T-cell (primary cell): ENCODE measurements around the gene TCAP. TPM values are rescaled to one million over a fixed set of nuclear protein-coding genes. Genes with fewer than 3 reads are reported as not detected.

Experiments
- ATAC-seq, 4 experiments: fragments of 200-7000 bp in 3 of 4; fragments of 150-1000 bp in 1 of 4; cut with Tn5 transposase; replicated peaks in 1 of 4; 1 replicate in 3 of 4; 2 replicates in 1 of 4; pipeline ENCODE4 v1.10.0; 2021; ENCODE audit warnings: moderate library complexity in 3 of 4, mild to moderate bottlenecking in 2 of 4, moderate number of reproducible peaks in 1 of 4
- CTCF ChIA-PET, 2 donors: fragments of 300-600 bp; sonication (Branson Sonifier 250); formaldehyde crosslinking; loops; one replicate each; lab custom pipeline; 2022; ENCODE audit warnings: antibody characterized with exemption in 2 of 2; lab: Charles Lee
- POLR2A ChIA-PET, 2 donors: fragments of 300-600 bp; sonication (Branson Sonifier 250); formaldehyde crosslinking; loops; one replicate each; lab custom pipeline; 2022; ENCODE audit warnings: antibody characterized with exemption in 2 of 2; lab: Charles Lee
- DNase-seq, 35 experiments: peaks; one replicate each; pipeline versions ENCODE4 v3.0.0 to v3.0.0-alpha.2; 2013 to 2023
- H3K27ac ChIP-seq: one replicate; pipeline ENCODE4 v1.5.1; 2013; ENCODE audit warnings: low read length
- H3K27me3 ChIP-seq, 2 experiments: replicated peaks in 1 of 2; 1 replicate in 1 of 2; 2 replicates in 1 of 2; pipeline versions ENCODE4 v1.6.1 to v1.7.0; 2013; ENCODE audit warnings: low read length in 1 of 2, mixed read lengths in 1 of 2; ENCODE audit not compliant: control insufficient read depth in 2 of 2, insufficient read depth in 2 of 2; ENCODE audit errors: extremely low read depth in 1 of 2
- H3K36me3 ChIP-seq, 2 donors: 1 replicate in 1 of 2; 2 replicates in 1 of 2; pipeline versions ENCODE4 v1.6.1 to v1.7.0; 2013; ENCODE audit warnings: low read length in 1 of 2; ENCODE audit not compliant: control insufficient read depth in 2 of 2, insufficient read depth in 1 of 2; ENCODE audit errors: extremely low read depth in 1 of 2
- H3K4me1 ChIP-seq, 2 experiments: 1 replicate in 1 of 2; 2 replicates in 1 of 2; pipeline versions ENCODE4 v1.6.1 to v1.7.0; 2013; ENCODE audit warnings: low read length in 2 of 2, mixed read lengths in 1 of 2; ENCODE audit not compliant: insufficient read depth in 2 of 2, control insufficient read depth in 1 of 2; ENCODE audit errors: extremely low read depth in 1 of 2
- H3K4me3 ChIP-seq, 2 donors: 1 replicate in 1 of 2; 2 replicates in 1 of 2; pipeline versions ENCODE4 v1.5.1 to v1.7.0; 2013; ENCODE audit warnings: mild to moderate bottlenecking in 2 of 2, low read length in 1 of 2, moderate library complexity in 1 of 2; ENCODE audit not compliant: control insufficient read depth in 1 of 2; ENCODE audit errors: extremely low read depth in 1 of 2
- H3K9me3 ChIP-seq: 2 replicates; pipeline ENCODE4 v1.7.0; 2013
- H3K27ac Mint-ChIP-seq, 2 donors: one replicate each; pipeline ENCODE4 v1.8.0; 2020 to 2021; ENCODE audit warnings: mild to moderate bottlenecking in 2 of 2, mixed read lengths in 2 of 2
- H3K27me3 Mint-ChIP-seq, 2 donors: one replicate each; pipeline ENCODE4 v1.8.0; 2021 to 2022; ENCODE audit warnings: mixed read lengths in 2 of 2
- H3K36me3 Mint-ChIP-seq: one replicate; pipeline ENCODE4 v1.8.0; 2021; ENCODE audit warnings: mixed read lengths
- H3K4me1 Mint-ChIP-seq, 3 donors: one replicate each; pipeline ENCODE4 v1.8.0; 2020 to 2022; ENCODE audit warnings: mixed read lengths in 3 of 3, mild to moderate bottlenecking in 1 of 3
- H3K4me3 Mint-ChIP-seq, 3 donors: one replicate each; pipeline ENCODE4 v1.8.0; 2020 to 2022; ENCODE audit warnings: mild to moderate bottlenecking in 3 of 3, mixed read lengths in 3 of 3, moderate library complexity in 3 of 3
- H3K9me3 Mint-ChIP-seq, 3 donors: one replicate each; pipeline ENCODE4 v1.8.0; 2020 to 2022; ENCODE audit warnings: mixed read lengths in 3 of 3
- WGBS: methylation state at CpG from one replicate; pipeline ENCODE4 v1.1.5; 2013; ENCODE audit warnings: missing lambda C conversion rate; ENCODE audit not compliant: insufficient coverage; 5-methylcytosine and 5-hydroxymethylcytosine counted together
- total RNA-seq, 35 experiments: library from RNA in 6 of 35; stranded (reverse) in 6 of 35; fragments of 120-200 nt in 1 of 35; gene quantifications; one replicate each; pipeline versions ENCODE4 v1.2.1 to v1.2.4 and lab custom pipeline; 2013 to 2026

The TCAP gene
- total RNA-seq, 5 donors from 2014 or later (not counting 1 experiment from before 2014, with no cell fraction given): 2.2 to 7.8 (median 6.6) TPM

GRCh38 chr17:39670746-39671145 lies 5.6 kb downstream of the TCAP start:
- no peaks in the 10 kb centered on the region for H3K9me3 Mint-ChIP-seq
- H3K27me3 Mint-ChIP-seq: peaks cover 12 to 18% of the 10 kb centered on the region in 2 donors
- POLR2A ChIA-PET: no interaction called here
- Histone ChIP-seq H3K27ac (no peak overlapping the region), H3K27me3 (peaks cover 0 to 59% of the 10 kb centered on the region in 2 experiments), H3K9me3 (no peaks in the 10 kb centered on the region), H3K4me1 (peaks cover 2 to 48% of the 10 kb centered on the region in 2 experiments), H3K4me3 (no peak overlapping the region), H3K36me3 (no peaks in the 10 kb centered on the region)
- ATAC-seq (no peak), DNase-seq (no peak)
- H3K36me3 Mint-ChIP-seq: no peaks in the 10 kb centered on the region
- no peak overlapping the region for H3K4me3 Mint-ChIP-seq
- 61% methylated on average over 3 of the region's 4 CpGs for WGBS
- CTCF ChIA-PET: interaction anchor here in 1 of 2 donors (1.0 kb wide), 1 partner anchor 17 kb away, joined by 4 read pairs; no protein-coding TSS in a partner anchor
- no peak overlapping the region for H3K27ac Mint-ChIP-seq
- peaks cover 19 to 24% (median 20%) of the 10 kb centered on the region in 3 donors for H3K4me1 Mint-ChIP-seq

- DNase-seq (no peak), ATAC-seq (no peak)
- peaks cover 0 to 47% of the 10 kb centered on the region in 2 experiments for H3K27me3 ChIP-seq
- Mint-ChIP-seq H3K27me3 (peaks cover 7 to 12% of the 10 kb centered on the region in 2 donors), H3K27ac (no peak overlapping the region), H3K4me3 (peak overlapping the region in 1 of 3 donors; percentile 18), H3K9me3 (no peaks in the 10 kb centered on the region), H3K36me3 (no peaks in the 10 kb centered on the region), H3K4me1 (peaks cover 28 to 34% (median 31%) of the 10 kb centered on the region in 3 donors)
- ChIA-PET CTCF (interaction anchor here in 1 of 2 donors (1.0 kb wide), 1 partner anchor 50 kb away, joined by 3 read pairs; no protein-coding TSS in a partner anchor), POLR2A (no interaction called here)
- no peak overlapping the region for H3K27ac ChIP-seq
- H3K36me3 ChIP-seq: no peaks in the 10 kb centered on the region
- H3K4me3 ChIP-seq: no peak overlapping the region
- H3K9me3 ChIP-seq: no peaks in the 10 kb centered on the region
- 63% methylated on average over 12 of the region's 19 CpGs for WGBS
- H3K4me1 ChIP-seq: peaks cover 10 to 57% of the 10 kb centered on the region in 2 experiments
Measured at GRCh38 chr17:39671651-39672521, 6.7 kb downstream of the TCAP start.

- H3K27ac ChIP-seq: no peak overlapping the region
- peaks cover 15 to 58% of the 10 kb centered on the region in 2 experiments for H3K4me1 ChIP-seq
- Mint-ChIP-seq H3K27me3 (peaks cover 5 to 10% of the 10 kb centered on the region in 2 donors), H3K4me3 (no peak overlapping the region), H3K36me3 (no peaks in the 10 kb centered on the region), H3K4me1 (peaks cover 34 to 40% (median 40%) of the 10 kb centered on the region in 3 donors), H3K27ac (no peak overlapping the region), H3K9me3 (no peaks in the 10 kb centered on the region)
- H3K36me3 ChIP-seq: no peaks in the 10 kb centered on the region
- ChIA-PET POLR2A (no interaction called here), CTCF (interaction anchor here in 1 of 2 donors (1.0 kb wide), 1 partner anchor 51 kb away, joined by 3 read pairs; no protein-coding TSS in a partner anchor)
- 92% methylated on average over 12 of the region's 15 CpGs for WGBS
- ATAC-seq: no peak
- H3K27me3 ChIP-seq: peaks cover 0 to 39% of the 10 kb centered on the region in 2 experiments
- H3K9me3 ChIP-seq: no peaks in the 10 kb centered on the region
- no peak overlapping the region for H3K4me3 ChIP-seq
- no peak for DNase-seq
Measured at GRCh38 chr17:39672522-39673334, 7.6 kb downstream of the TCAP start.

- Mint-ChIP-seq H3K27ac (no peak overlapping the region), H3K36me3 (no peaks in the 10 kb centered on the region), H3K27me3 (peaks cover 3 to 9% of the 10 kb centered on the region in 2 donors), H3K9me3 (no peaks in the 10 kb centered on the region), H3K4me3 (no peak overlapping the region), H3K4me1 (peaks cover 34 to 47% (median 43%) of the 10 kb centered on the region in 3 donors)
- Histone ChIP-seq H3K9me3 (no peaks in the 10 kb centered on the region), H3K27me3 (peaks cover 0 to 33% of the 10 kb centered on the region in 2 experiments), H3K36me3 (no peaks in the 10 kb centered on the region), H3K4me1 (peaks cover 21 to 60% of the 10 kb centered on the region in 2 experiments), H3K27ac (no peak overlapping the region), H3K4me3 (no peak overlapping the region)
- ATAC-seq (no peak), DNase-seq (no peak)
- ChIA-PET POLR2A (no interaction called here), CTCF (no interaction called here)
- WGBS: 79% methylated on average over 13 of the region's 13 CpGs
Measured at GRCh38 chr17:39673335-39674081, 8.4 kb downstream of the TCAP start.

- ATAC-seq: no peak
Measured at GRCh38 chr17:39674179-39674578, 9.0 kb downstream of the TCAP start.

More at GRCh38 chr17:39674179-39674578, 9.0 kb downstream of the TCAP start:
- Histone ChIP-seq H3K27ac (no peak overlapping the region), H3K27me3 (peaks cover 0 to 27% of the 10 kb centered on the region in 2 experiments), H3K9me3 (no peaks in the 10 kb centered on the region), H3K4me1 (peaks cover 22 to 60% of the 10 kb centered on the region in 2 experiments), H3K4me3 (no peak overlapping the region), H3K36me3 (no peaks in the 10 kb centered on the region)
- CTCF ChIA-PET: interaction anchor here in 1 of 2 donors (0.7 kb wide), 1 partner anchor 151 kb away, joined by 3 read pairs; no protein-coding TSS in a partner anchor
- H3K9me3 Mint-ChIP-seq: no peaks in the 10 kb centered on the region
- WGBS: 78% methylated on average over 3 of the region's 5 CpGs
- no peak overlapping the region for H3K27ac Mint-ChIP-seq
- H3K4me3 Mint-ChIP-seq: no peak overlapping the region
- H3K36me3 Mint-ChIP-seq: no peaks in the 10 kb centered on the region
- DNase-seq: no peak
- peaks cover 38 to 50% (median 46%) of the 10 kb centered on the region in 3 donors for H3K4me1 Mint-ChIP-seq
- POLR2A ChIA-PET: no interaction called here
- peaks cover 0 to 4% of the 10 kb centered on the region in 2 donors for H3K27me3 Mint-ChIP-seq
